Uterus (tissue), 4 donors: Measurements from ENCODE around the gene TAF1. TPM values are rescaled to one million over a fixed set of nuclear protein-coding genes. Genes with fewer than 3 reads are reported as not detected.

Source experiments
- DNase-seq, 2 donors: peaks; one replicate each; pipeline ENCODE4 v3.0.0-alpha.2; 2019 to 2020
- H3K27ac ChIP-seq, 2 donors: fragments of 200-600 bp; sonication (generic); 1 replicate in 1 of 2; 2 replicates in 1 of 2; pipeline ENCODE4 v1.5.1; 2016 to 2018
- H3K27me3 ChIP-seq, 2 donors: fragments of 200-600 bp; sonication (generic); one replicate each; pipeline ENCODE4 v1.5.1; 2018 to 2019; ENCODE audit warnings: control low read depth in 1 of 2
- H3K36me3 ChIP-seq, 2 donors: fragments of 200-600 bp; sonication (generic); one replicate each; pipeline ENCODE4 v1.5.1; 2019; ENCODE audit warnings: control low read depth in 1 of 2
- H3K4me1 ChIP-seq, 2 donors: fragments of 200-600 bp; sonication (generic); one replicate each; pipeline ENCODE4 v1.5.1; 2018 to 2019; ENCODE audit warnings: control low read depth in 1 of 2
- H3K4me3 ChIP-seq, 2 donors: fragments of 200-600 bp; sonication (generic); 1 replicate in 1 of 2; 2 replicates in 1 of 2; pipeline ENCODE4 v1.5.1; 2018 to 2019; ENCODE audit warnings: mild to moderate bottlenecking in 1 of 2
- H3K9me3 ChIP-seq, 2 donors: fragments of 200-600 bp; sonication (generic); one replicate each; pipeline ENCODE4 v1.5.1; 2019; ENCODE audit warnings: control low read depth in 1 of 2
- POLR2A ChIP-seq, 2 donors: fragments of 450-650 bp; IDR thresholded peaks; one replicate each; pipeline ENCODE4 v1.6.1; 2016; ENCODE audit warnings: antibody characterized with exemption in 2 of 2, mild to moderate bottlenecking in 1 of 2, moderate library complexity in 1 of 2
- intact Hi-C: fragments of 100-400 bp; cut with DNase I; formaldehyde crosslinking; loops from one replicate; pipeline ENCODE4 v1.15.1; 2023; ENCODE audit warnings: low total_unique reads
- total RNA-seq, 4 donors: library from RNA; depleted of rRNA in 3 of 4; stranded (reverse); fragments of >200 nt in 3 of 4; gene quantifications; one replicate each; pipeline versions ENCODE4 v1.1.0 to v1.2.4, GENCODE V29; 2014 to 2023
- TF ChIP-seq, protein P1 (sequence below), 4 experiments: fragments of 200-600 bp in 2 of 4; fragments of 450-650 bp in 2 of 4; sonication (generic) in 2 of 4; IDR thresholded peaks; one replicate each; pipeline ENCODE4 v1.5.1; 2016 to 2019; ENCODE audit warnings: antibody characterized with exemption in 4 of 4, mild to moderate bottlenecking in 2 of 4, moderate library complexity in 1 of 4
- donor health status: DM: yes; HTN: yes; CAD: no.

TAF1 gene
- total RNA-seq, 4 donors from 2014 or later: 66.5 to 171 (median 102) TPM

DNA sequence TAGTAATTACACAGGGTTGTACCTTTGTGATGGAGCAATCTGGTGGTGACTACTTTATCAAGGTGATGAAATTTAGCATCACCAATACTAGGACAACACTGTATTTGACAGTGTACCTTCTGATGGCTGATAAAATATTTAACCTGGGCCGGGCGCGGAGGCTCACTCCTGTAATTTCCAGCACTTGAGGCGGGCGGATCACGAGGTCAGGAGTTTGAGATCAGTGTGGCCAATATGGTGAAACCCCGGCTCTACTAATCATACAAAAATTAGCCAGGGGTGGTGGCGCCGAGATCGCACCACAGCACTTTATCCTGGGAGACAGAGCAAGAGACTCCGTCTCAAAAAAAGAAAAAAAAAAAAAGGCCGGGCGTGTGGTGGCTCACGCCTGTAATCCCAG lies 1.9 kb upstream of the TAF1 start:
- no peak for TF ChIP-seq POLR2A (IDR thresholded peaks at IDR 0.05)
- TF ChIP-seq, protein P1, sequence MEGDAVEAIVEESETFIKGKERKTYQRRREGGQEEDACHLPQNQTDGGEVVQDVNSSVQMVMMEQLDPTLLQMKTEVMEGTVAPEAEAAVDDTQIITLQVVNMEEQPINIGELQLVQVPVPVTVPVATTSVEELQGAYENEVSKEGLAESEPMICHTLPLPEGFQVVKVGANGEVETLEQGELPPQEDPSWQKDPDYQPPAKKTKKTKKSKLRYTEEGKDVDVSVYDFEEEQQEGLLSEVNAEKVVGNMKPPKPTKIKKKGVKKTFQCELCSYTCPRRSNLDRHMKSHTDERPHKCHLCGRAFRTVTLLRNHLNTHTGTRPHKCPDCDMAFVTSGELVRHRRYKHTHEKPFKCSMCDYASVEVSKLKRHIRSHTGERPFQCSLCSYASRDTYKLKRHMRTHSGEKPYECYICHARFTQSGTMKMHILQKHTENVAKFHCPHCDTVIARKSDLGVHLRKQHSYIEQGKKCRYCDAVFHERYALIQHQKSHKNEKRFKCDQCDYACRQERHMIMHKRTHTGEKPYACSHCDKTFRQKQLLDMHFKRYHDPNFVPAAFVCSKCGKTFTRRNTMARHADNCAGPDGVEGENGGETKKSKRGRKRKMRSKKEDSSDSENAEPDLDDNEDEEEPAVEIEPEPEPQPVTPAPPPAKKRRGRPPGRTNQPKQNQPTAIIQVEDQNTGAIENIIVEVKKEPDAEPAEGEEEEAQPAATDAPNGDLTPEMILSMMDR (IDR thresholded peaks at IDR 0.05): no peak
- DNase-seq: no peak
- no peak overlapping the region for H3K27ac ChIP-seq
- intact Hi-C loops: no loop called here
- no peak overlapping the region for H3K4me3 ChIP-seq
- no peaks in the 10 kb centered on the region for H3K4me1 ChIP-seq
- no peaks in the 10 kb centered on the region for H3K9me3 ChIP-seq
- H3K27me3 ChIP-seq: no peaks in the 10 kb centered on the region
- H3K36me3 ChIP-seq: no peaks in the 10 kb centered on the region

DNA sequence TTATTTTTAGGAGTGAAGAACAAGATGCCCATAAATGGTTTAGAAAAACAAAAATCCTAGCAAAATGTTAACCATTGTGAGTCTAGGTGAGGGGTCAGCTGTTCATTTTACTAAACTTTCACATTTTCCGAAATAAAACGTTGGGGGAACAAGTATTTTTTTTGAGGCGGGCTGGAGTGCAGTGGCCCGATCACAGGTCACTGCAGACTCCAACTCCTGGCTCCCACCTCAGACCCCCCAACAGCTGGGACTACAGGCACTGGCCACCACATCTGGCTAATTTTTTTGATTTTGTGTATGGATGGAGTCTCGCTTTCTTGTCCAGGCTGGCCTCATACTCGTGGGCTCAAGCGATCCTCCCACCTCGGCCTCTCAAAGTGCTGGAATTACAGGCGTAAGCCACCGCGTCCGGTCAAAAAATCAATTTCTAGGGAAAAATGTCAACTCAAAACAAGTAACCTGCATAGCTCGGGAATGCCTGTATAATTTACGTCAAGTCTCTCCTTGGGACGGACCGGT lies 742 bp upstream of the TAF1 start:
- no peaks in the 10 kb centered on the region for H3K9me3 ChIP-seq
- H3K4me1 ChIP-seq: no peaks in the 10 kb centered on the region
- no peaks in the 10 kb centered on the region for H3K36me3 ChIP-seq
- H3K27me3 ChIP-seq: no peaks in the 10 kb centered on the region
- H3K27ac ChIP-seq: peak overlapping the region; percentile 73 to 86
- intact Hi-C loops: no loop called here
- H3K4me3 ChIP-seq: peak overlapping the region; percentile 53 to 55
- TF ChIP-seq, protein P1 (IDR thresholded peaks at IDR 0.05): no peak
- no peak for TF ChIP-seq POLR2A (IDR thresholded peaks at IDR 0.05)
- DNase-seq: no peak

DNA sequence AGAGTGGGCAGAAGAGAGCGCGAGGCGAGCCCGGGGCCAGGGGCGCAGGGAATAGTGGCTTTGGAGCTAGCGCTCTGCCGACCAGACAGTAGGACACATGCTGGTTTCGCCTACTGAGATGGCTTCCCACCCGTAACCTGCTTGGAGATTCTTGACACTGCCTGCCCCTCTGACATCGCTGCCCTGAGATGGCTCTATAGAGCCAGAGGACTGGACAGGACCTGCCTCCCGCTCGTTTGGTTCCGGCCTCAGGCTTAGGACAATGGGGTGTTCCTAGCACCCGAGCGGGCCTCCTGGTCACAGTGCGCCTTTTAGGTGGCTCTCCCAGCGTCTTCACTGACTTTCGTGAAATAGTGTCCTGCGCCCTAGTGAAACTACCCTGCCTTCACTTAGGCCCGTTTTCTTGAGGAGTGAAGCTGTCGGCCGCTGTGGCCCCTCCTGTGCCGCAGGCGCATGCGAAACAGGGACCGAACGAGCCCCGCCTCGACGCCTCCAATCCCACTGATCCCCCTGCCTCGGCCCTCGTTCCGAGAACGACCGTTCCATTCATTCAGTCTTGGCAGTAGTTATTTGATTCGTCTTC lies 608 bp downstream of the TAF1 start:
- intact Hi-C loops: no loop called here
- Histone ChIP-seq H3K4me1 (no peaks in the 10 kb centered on the region), H3K27ac (peak overlapping the region; percentile 71 to 88), H3K27me3 (no peaks in the 10 kb centered on the region), H3K9me3 (no peaks in the 10 kb centered on the region), H3K4me3 (peak overlapping the region; percentile 55 to 64), H3K36me3 (no peaks in the 10 kb centered on the region)
- DNase-seq: peak; percentile 15 to 21
- TF ChIP-seq, protein P1 (IDR thresholded peaks at IDR 0.05): no peak
- TF ChIP-seq POLR2A (IDR thresholded peaks at IDR 0.05): no peak

DNA sequence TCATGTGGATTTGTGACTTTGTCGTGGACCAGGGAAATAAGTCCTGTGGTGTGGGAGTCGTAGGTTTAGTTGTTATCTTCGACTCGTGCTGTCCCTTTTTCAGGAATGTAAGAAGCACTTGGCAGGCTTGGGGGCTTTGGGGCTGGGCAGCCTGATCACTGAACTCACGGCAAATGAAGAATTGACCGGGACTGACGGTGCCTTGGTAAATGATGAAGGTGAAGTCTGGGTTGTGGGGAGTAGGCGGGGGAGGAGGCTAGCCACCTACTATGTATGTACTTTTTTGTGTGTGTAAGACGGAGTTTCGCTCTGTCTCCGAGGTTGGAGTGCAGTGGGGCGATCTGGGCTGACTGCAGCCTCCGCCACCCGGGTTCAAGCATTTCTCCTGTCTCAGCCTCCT lies 1.2 kb downstream of the TAF1 start:
- H3K36me3 ChIP-seq: no peaks in the 10 kb centered on the region
- no peak for DNase-seq
- TF ChIP-seq POLR2A (IDR thresholded peaks at IDR 0.05): no peak
- TF ChIP-seq, protein P1 (IDR thresholded peaks at IDR 0.05): no peak
- peak overlapping the region; percentile 55 to 64 for H3K4me3 ChIP-seq
- intact Hi-C loops: no loop called here
- H3K4me1 ChIP-seq: no peaks in the 10 kb centered on the region
- no peaks in the 10 kb centered on the region for H3K9me3 ChIP-seq
- no peaks in the 10 kb centered on the region for H3K27me3 ChIP-seq
- peak overlapping the region; percentile 71 to 88 for H3K27ac ChIP-seq

DNA sequence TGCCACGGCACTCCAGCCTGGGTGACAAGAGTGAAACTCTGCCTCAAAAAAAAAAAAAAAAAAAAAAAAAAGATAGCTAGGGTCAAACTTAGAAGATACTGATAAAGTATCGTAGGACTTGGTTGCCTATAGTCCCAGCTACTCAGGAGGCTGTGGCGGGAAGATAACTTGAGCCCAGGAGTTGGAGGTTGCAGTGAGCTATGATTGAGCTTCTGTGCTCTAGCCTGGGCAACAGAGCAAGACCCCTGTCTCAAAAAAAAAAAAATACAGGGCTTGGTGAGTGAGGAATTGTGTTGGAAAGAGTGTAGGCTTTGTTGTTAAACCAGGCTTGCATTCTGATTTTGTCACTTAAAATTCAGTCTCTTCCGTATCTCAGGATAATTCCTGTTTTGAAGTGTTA lies 6.2 kb downstream of the TAF1 start:
- DNase-seq: no peak
- Histone ChIP-seq H3K4me1 (no peaks in the 10 kb centered on the region), H3K36me3 (no peaks in the 10 kb centered on the region), H3K4me3 (no peak overlapping the region), H3K9me3 (no peaks in the 10 kb centered on the region), H3K27ac (no peak overlapping the region), H3K27me3 (no peaks in the 10 kb centered on the region)
- no peak for TF ChIP-seq POLR2A (IDR thresholded peaks at IDR 0.05)
- TF ChIP-seq, protein P1 (IDR thresholded peaks at IDR 0.05): no peak
- intact Hi-C loops: no loop called here
